NB4 (cell line): ENCODE measurements around the gene CDH13.

Experiments used
- DNase-seq: peaks from one replicate; pipeline ENCODE4 v3.0.0; 2010; ENCODE audit warnings: low read depth
- H3K4me3 ChIP-seq: one replicate; pipeline ENCODE4 v1.5.1; 2011; ENCODE audit warnings: mild to moderate bottlenecking, low read depth, low read length, moderate library complexity
- MYC ChIP-seq: IDR thresholded peaks from 2 replicates; pipeline ENCODE4 v1.6.1; 2011; ENCODE audit warnings: low read depth, low read length
- POLR2A ChIP-seq: IDR thresholded peaks from 2 replicates; pipeline ENCODE4 v1.6.1; 2011; ENCODE audit warnings: mild to moderate bottlenecking; ENCODE audit not compliant: insufficient read length; ENCODE audit errors: extremely low read depth
- TF ChIP-seq, protein P1 (sequence below): IDR thresholded peaks from 2 replicates; pipeline ENCODE4 v1.6.1; 2011; ENCODE audit warnings: low read depth, low read length
- TF ChIP-seq, protein P2 (sequence below): IDR thresholded peaks from one replicate; pipeline ENCODE4 v1.5.1; 2012; ENCODE audit warnings: low read depth, low read length

The CDH13 gene

DNA sequence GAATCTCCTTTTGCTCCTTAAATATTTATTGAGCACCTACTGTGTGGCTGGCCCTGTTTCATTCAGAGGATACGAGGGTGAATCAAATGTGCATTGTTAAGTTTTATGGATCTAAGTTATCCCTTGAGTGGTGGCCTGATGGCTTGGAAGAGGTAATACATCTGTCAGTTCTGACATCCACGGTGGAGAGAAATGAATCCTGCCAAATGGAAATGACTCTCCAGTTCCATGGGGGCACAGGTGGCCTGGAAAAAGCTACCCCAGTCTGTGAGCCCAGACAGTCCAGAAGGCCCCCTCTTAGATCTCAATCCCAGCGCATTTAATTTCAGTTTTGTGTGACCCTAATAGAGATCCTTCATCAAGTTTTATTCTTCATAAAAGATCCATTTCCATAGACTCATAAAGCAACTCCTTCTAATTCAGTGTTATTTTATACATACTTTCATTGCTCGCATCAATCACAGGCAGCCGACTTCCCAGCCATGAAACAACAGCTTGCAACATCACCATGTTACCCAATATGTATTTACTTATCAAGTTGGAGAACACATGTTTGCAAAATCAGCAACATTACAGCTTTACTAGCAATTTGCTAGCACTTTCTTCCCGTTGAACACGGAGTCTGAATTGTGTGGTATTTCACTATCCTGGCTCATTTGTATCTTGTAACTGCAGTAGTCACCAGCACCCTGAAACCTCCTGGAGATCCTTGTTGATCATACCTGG, 846.2 kb downstream of the CDH13 start:
- TF ChIP-seq MYC (no peak), POLR2A (no peak)
- TF ChIP-seq, protein P1, sequence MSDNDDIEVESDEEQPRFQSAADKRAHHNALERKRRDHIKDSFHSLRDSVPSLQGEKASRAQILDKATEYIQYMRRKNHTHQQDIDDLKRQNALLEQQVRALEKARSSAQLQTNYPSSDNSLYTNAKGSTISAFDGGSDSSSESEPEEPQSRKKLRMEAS, result no peak
- TF ChIP-seq, protein P2, sequence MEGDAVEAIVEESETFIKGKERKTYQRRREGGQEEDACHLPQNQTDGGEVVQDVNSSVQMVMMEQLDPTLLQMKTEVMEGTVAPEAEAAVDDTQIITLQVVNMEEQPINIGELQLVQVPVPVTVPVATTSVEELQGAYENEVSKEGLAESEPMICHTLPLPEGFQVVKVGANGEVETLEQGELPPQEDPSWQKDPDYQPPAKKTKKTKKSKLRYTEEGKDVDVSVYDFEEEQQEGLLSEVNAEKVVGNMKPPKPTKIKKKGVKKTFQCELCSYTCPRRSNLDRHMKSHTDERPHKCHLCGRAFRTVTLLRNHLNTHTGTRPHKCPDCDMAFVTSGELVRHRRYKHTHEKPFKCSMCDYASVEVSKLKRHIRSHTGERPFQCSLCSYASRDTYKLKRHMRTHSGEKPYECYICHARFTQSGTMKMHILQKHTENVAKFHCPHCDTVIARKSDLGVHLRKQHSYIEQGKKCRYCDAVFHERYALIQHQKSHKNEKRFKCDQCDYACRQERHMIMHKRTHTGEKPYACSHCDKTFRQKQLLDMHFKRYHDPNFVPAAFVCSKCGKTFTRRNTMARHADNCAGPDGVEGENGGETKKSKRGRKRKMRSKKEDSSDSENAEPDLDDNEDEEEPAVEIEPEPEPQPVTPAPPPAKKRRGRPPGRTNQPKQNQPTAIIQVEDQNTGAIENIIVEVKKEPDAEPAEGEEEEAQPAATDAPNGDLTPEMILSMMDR, result no peak
- peak; percentile 15 for DNase-seq
- H3K4me3 ChIP-seq, result no peak overlapping the region

DNA sequence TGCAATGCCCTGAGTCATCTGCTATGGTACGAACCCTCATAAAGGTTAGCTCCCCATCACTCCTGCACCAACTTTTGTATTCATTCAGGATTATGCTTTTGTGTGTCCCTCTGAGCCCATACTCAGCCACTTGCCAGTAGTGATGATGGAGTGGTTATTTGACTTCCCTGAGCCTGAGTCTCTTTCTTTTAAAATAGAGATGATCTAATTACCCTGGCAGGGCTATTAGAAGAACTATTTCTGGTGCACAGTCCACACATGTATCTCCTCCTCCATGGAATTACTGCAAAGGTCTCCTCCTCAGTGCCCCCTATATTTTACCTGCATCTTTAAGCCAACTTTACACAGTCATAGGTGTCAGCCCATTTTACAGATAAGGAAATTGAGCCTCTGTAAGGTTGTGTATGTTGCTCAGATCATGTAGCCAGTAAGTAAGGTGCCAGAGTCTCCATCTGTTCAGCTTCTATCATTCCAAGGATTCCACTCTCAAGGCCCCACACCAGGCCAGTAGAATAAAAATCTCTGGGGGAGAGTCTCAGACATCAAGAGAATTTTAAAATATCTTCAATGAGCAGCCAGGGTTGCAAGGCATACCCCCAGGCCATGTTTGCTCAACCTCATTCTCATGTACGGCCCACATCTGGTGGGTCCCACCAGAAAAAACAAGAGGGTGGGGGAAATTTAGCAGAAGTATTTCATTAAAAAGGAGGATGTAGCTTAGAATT, 847.3 kb downstream of the CDH13 start:
- TF ChIP-seq, protein P1, result no peak
- TF ChIP-seq, protein P2, result no peak
- TF ChIP-seq MYC, result no peak
- TF ChIP-seq POLR2A, result no peak
- DNase-seq, result no peak
- H3K4me3 ChIP-seq, result no peak overlapping the region

DNA sequence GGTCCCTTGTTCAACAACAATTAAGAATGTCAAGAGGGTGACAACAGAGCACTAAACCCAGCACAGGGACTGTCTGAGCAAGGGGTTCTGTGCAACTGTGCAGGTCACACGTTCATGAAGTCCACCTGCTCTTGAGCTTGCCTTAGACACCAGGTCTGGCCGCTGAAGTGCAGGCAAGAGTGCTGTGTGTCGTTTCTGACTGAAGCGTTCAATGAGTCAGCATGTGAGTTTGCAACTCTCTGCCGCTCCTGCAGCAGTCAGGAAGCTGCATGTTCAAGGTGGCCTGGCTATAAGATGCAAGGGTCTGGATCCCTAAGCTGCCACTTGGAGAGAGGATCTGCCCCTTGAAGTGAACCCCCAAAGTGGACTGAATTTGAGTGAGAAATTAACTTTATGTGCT, 848.3 kb downstream of the CDH13 start:
- DNase-seq, result peak; percentile 11
- TF ChIP-seq POLR2A (no peak), MYC (no peak)
- TF ChIP-seq, protein P2, result no peak
- TF ChIP-seq, protein P1, result no peak
- H3K4me3 ChIP-seq, result no peak overlapping the region

DNA sequence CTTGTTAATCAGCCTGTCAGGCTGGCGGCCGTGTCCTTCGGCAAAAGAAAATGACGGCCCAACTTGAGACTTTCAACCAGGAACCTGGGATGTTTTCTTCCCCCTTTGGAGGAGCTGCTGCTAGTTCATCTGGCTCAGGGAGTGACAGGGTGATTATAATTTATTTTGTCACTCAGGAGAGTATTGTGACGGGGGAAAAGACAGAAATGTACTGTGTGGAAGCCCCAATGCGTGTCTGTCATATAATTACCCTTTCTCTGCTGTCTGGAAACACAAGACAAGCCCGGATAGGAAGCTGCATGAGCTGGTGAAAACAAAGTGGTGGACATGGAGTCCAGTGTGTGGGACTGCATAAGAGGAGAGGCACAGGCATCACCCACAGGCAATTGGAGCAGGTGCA, 854.8 kb downstream of the CDH13 start:
- no peak overlapping the region for H3K4me3 ChIP-seq
- no peak for DNase-seq
- no peak for TF ChIP-seq POLR2A

DNA sequence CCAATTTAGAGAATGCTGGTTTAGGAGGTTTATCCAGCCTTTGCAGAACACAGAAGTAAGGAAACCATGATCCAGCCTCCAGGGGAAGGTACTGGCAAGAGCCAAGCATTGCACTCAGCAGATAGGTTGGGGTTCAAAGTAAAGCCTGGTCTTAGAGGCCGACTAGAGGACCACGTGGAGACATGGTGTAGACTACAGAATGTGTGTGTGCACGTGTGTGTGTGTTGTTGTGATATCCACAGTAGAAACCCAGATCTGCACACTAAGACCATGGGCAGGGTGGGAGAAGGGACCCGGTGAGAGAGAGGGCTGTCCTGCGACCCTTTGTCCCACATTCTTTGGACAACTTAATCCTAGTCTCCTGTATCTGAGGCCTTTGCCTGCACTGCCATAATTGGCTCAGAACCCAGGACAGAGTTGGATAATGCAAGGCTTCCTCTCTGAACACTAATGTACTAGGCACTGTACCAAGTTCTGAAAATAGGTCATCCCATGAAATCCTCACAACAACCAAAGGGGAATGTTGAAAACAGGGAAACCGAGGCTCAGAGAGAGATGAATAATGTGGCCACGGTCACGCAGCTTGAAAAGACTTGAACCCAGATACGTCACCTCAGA, 855.9 kb downstream of the CDH13 start:
- no peak overlapping the region for H3K4me3 ChIP-seq
- DNase-seq, result no peak
- no peak for TF ChIP-seq MYC
- TF ChIP-seq, protein P2, result no peak
- TF ChIP-seq POLR2A, result no peak
- TF ChIP-seq, protein P1, result no peak

DNA sequence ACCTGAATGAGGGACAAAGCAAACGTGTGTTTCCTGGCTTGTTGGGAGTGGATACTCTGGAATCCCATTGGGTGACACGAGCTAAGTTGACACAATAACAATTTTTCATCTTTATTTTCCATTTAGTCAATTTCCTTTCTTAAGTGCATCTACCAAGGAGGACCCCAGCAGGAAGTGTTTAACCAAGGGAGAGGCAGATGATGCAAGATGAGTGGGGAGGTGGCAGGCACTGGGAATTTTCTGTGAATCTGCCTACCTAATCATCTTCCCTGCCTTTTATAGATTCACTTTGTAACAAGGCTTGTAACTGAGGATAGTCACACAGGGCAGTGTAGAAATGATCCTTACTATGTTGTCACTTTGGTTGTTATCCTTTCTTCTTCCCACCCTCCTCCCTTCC, 863.3 kb downstream of the CDH13 start:
- TF ChIP-seq, protein P2, result no peak
- no peak for TF ChIP-seq MYC
- TF ChIP-seq POLR2A, result no peak
- TF ChIP-seq, protein P1, result no peak
- no peak overlapping the region for H3K4me3 ChIP-seq
- DNase-seq, result no peak
